Activated effector memory CD4-positive, alpha-beta T cell treated with anti-CD3 and anti-CD28 coated beads, Interleukin-2, amount 50 U/mL, for 16 hours (primary cell): ENCODE data around the gene CC2D2B.
"Not testable (repeated sequence)": the region's sequence is repeated elsewhere in the genome, so short reads cannot be mapped to it uniquely, and the experiment has no call there.

ENCODE experiments used
- DNase-seq: peaks from one replicate; pipeline ENCODE4 v3.0.0-alpha.2; 2020

Gene CC2D2B

DNA sequence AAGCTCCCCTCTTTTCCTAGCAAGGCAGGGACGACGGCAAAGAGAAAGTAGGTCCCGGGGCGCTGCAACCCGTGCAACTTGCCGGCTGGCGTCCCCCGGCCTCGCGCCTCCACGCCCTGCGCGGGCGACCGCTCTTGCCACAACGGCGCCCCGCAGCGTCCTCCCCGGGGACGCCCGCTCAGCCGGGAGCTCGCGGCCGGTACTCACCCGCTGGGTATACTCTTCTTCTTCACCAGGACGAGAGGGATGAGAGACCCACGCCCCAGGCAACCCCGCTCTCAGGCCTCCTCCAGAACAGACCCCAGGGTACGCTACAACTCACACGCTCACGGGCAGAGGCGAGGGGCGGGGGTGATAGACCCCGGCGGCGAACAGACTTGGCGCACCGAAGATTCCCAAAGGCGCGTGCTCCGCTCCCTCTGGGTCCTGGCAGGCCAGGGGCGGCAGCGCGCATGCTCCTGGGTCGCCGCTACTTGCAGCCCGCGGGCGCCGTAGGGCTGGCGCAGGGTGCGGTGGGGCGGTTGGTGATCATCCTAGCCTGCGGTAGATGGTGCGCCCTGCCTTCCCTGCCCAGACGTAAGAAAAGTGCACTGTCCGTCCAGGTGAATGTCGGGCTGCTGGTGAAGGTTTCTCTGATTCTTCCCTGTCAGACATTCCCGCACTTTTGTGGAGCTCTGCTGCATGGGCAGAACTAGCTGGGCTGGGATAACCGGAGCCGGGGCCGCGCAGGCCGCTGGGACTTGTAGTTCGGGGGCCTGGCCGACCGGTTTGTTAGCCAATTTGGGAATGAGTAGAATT lies at the start of gene CC2D2B:
TSS of gene CC2D2B (plus strand) at position 520 of the 798 bp plus-strand sequence. CDS start 3,349 bp downstream, outside the sequence.
- peak; percentile 86 for DNase-seq

DNA sequence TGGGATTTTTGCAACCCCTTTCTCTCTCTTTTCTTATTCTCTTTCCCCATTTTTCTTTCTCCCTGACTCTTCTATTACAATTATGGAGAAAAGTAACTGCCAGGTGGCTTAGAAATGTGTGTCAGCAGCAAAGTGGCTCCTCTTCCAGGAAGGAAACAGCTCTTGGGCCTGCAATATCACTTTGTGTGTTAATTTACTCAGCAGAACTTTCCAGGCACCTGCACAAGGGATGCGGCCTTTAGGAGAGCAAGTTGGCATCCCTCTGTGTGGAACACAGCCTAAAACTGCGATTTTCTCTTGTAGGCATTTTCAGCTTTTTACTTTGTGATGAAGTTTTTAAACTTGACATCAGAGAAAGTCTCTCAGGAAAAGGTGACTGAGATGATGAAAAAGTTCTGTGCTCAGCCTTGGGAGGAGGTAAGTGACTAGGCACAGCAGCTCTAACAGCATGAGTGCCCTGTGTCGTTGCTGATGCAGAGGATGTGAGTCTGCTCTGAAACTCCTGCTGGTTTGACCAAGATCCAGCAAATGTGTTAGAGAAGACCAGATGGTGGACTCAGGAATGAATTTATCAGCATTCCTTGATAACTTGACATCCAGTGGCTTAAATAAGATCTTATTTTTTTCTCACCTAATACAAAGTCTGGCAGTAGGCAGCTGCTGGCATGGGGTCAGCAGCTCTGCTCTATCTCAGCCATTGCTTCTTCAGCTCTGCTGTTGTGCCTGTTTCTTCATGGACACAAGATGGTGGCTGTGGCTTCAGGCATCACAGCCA lies 47.4 kb upstream of the CC2D2B start:
- DNase-seq = no peak

DNA sequence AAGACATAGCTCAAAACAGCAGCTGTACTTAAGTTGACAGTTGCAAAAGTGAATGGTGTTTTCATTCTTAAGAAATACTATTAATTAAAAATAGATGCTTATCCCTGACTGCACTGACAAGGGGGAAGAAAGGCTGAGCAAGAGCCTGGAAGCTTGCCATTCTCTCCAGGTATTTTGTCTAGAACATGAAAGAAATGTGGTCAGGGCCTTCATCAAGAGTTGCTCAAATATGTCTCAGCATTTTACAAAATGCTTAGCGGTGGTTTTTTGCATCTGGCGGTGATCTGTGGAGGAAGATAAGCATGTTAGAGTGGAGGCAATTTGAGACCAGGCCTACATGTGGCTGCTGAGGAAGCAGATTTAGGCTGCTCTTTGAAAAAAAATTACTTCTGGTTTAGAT lies 46.4 kb upstream of the CC2D2B start:
- DNase-seq = no peak

DNA sequence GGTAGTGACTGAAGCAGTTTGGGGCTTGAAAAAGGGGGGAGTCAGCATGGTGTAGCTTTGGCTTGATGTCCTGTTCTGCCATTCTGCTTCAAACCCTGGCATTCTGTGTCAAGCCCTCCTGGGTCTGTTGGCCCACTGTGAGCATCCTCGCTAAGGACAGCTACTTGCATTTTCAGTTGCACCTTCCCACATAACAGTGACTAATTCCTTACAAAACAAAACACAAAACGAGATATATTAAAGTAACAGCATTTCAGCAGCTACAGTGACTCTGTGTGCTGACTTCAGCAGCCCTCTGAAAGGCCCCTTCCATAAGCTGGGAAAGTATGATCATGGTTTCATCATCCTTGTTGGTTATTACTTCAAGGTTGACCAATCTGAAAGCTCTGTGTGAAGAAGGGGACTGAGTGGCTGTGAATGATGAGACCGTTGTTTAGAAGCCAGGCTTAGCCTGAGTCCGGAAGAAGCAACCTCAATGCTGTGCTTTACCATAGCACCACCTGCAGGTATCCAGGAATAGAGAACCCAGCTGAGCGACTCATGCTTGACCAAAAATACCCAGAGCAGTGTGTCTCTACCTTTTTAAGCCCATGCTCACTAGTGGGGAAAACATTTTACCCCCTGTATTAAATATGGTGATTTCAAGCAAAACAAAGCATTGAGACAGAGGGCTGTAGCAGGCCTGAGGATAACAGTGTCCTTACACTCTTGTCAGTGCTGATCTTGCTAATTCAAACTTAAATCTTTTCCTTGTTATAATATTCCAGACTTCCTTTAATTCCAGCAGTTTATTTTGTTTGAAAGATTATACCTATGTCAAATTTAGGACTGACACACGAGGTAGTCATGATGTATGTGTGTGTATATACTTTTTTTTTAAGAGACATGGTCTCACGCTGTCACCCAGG lies 42.6 kb upstream of the CC2D2B start:
- no peak for DNase-seq

GRCh38 chr10:95865814-95866466 lies 41.8 kb upstream of the CC2D2B start:
- DNase-seq = no peak

DNA sequence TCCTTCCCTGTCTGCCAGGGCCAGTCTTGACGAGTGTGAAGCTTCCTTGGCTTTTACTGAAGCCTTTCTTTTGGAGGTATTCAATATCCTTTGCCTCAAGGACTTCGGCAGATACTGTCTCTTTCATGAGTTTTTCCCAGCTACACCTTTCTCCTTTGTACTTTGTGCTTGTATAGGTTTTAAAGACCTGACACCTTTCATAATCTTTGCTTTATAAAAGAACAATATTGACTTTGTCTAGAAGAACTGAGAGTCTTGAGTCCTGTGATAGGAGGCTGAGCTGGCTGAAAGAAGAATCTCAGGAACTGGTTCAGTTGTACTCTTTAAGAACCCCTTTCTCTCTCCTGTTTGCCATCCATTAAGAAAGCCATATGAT lies 41.3 kb upstream of the CC2D2B start:
- DNase-seq = no peak

GRCh38 chr10:95867866-95868265 lies 39.9 kb upstream of the CC2D2B start:
- no peak for DNase-seq

GRCh38 chr10:95872158-95872711 lies 35.5 kb upstream of the CC2D2B start:
- no peak for DNase-seq

- DNase-seq = no peak
These were observed 34.6 kb upstream of the CC2D2B start for GRCh38 chr10:95873139-95873538.

DNA sequence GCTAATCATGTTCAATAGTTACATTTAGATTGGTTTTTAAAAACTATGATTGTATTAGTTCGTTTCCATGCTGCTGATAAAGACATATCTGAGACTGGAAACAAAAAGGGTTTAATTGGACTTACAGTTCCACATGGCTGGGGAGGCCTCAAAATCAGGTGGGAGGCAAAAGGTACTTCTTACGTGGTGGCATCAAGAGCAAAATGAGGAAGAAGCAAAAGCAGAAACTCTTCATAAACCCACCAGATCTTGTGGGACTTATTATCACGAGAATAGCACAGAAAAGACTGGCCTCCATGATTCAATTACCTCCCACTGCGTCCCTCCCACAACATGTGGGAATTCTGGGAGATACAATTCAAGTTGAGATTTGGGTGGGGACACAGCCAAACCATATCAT lies 34.1 kb upstream of the CC2D2B start:
- no peak for DNase-seq

- DNase-seq = not testable (repeated sequence)
These were observed 33.0 kb upstream of the CC2D2B start for GRCh38 chr10:95874783-95875182.

- no peak for DNase-seq
These were observed 31.0 kb upstream of the CC2D2B start for GRCh38 chr10:95876756-95877155.

DNA sequence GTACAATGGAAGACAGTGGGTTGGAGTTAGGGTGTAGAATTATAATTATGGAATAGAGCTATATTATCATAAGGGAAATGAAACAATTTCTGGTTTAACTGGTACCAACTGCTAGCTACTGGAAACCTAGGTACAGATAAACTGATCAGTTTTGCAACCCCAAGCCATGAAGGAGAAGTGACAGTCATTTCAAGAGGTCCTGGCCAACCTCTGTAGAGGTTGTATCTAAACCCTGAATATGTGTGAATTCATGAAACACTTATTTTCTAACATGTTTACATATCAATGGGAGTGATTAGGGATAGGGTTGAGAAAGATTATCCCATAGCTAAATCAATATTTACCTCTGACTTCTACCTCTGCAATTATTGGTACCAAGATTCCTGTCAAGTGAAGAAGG lies 29.9 kb upstream of the CC2D2B start:
- no peak for DNase-seq

DNA sequence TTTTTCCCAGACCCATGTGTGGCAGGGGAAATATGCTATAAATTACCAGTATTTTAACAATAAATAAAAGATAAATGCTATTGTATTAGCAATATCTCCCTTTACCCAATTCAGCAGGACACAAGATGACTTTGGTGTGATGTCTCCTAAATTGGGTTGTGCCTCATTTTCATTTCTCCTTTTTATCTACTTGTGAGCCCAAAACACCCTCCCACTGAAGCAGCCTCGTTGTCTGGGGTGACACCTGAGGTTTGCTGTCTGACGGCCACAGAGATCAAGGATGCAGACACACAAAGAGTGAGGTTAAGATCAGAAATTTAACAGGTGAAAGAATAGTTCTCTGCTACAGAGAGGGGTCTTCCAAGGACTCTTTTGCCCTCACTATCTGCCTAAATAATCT lies 27.1 kb upstream of the CC2D2B start:
- no peak for DNase-seq

DNA sequence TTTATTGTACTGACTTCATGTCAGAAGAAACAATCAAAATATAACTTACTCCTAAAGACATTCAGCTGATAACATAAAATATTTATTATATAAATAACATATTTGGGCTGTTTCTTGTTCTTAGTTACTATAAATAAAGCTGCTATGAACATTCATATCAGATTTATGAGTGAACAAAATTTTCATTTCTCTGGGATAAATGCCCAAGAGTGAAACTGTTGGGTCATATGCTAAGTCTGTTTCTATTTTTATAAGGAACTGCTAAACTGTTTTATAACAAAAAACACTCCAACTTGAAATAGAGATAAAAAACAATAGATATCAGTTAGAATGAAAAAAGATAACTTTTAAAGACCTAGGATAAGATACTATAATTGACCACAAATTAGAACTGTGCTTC lies 26.5 kb upstream of the CC2D2B start:
- DNase-seq = no peak

- no peak for DNase-seq
These were observed 17.9 kb upstream of the CC2D2B start for GRCh38 chr10:95889830-95890229.

GRCh38 chr10:95896071-95896850 lies 11.5 kb upstream of the CC2D2B start:
- no peak for DNase-seq

- not testable (repeated sequence) for DNase-seq
These were observed 1.7 kb upstream of the CC2D2B start for GRCh38 chr10:95905897-95906580.

DNA sequence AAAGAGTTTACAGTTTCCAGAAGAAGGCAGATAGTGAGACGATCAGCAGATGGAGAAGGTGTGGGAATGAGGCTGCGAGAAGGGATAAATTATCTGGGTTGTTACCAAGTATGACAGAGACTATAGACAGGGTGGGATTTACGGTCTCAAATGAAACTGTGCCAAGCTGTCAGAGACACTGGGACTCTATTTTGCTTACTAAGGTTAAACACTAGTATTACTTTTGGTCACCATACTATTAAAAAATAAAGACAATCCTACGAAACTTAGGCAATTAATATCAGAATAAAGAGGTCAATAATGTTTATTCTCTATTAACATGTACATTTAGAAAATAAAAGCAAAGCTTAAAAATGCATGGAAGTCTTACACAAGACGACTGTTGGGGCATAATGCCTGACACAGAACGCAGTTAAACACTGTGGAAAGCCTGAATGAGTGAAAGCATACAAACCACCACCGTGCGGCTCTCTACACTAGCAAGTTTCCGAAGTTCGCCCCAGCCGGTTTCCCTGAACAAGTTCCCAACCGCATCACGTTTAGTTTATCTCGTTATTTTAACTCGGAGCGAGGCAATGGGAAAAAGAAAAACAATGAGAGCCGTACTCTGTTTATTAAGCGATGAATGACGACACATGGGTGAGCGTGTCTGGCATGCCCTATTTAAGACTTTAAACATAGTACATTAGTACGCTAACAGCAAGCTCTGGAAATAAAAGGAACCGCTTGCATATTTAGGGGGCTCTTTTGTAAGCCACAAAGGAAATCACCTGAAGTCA lies 909 bp upstream of the CC2D2B start:
- peak; percentile 71 for DNase-seq

- DNase-seq = no peak
These were observed 675 bp downstream of the CC2D2B start for GRCh38 chr10:95908450-95908849.
